OCI-LY1 (cell line): ENCODE data around the gene KAT5.

Experiments used
- EZH2 ChIP-seq: fragments of 200-600 bp; sonication (generic), shearing (Covaris generic); IDR thresholded peaks from 2 replicates; pipeline ENCODE4 v1.8.0; 2017; ENCODE audit warnings: borderline replicate concordance, mixed run types, mild to moderate bottlenecking, antibody characterized with exemption, low read length, moderate library complexity, mixed read lengths
- TF ChIP-seq, protein P1 (sequence below): fragments of 200-600 bp; sonication (generic), shearing (Covaris generic); IDR thresholded peaks from 2 replicates; pipeline ENCODE4 v1.5.1; 2017; ENCODE audit warnings: mild to moderate bottlenecking, antibody characterized with exemption, low read length, moderate library complexity, mixed read lengths

DNA sequence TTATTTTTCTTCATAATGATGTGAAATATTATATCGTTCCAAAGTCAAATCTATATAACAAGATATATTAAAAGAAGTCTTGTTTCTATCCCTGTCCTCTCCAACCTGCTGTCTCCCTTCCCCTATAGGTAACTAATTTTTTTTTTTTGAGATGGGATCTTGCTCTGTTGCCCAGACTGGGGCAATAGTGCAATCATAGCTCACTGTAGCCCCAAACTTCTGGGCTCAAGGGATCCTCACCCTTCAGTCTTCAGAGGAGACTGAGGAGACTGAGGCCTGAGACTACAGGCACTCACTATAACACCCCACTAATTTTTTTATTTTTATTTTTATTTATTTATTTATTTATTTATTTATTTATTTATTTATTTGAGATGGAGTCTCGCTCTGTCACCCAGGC is 39.1 kb upstream of the KAT5 start:
- TF ChIP-seq, protein P1, sequence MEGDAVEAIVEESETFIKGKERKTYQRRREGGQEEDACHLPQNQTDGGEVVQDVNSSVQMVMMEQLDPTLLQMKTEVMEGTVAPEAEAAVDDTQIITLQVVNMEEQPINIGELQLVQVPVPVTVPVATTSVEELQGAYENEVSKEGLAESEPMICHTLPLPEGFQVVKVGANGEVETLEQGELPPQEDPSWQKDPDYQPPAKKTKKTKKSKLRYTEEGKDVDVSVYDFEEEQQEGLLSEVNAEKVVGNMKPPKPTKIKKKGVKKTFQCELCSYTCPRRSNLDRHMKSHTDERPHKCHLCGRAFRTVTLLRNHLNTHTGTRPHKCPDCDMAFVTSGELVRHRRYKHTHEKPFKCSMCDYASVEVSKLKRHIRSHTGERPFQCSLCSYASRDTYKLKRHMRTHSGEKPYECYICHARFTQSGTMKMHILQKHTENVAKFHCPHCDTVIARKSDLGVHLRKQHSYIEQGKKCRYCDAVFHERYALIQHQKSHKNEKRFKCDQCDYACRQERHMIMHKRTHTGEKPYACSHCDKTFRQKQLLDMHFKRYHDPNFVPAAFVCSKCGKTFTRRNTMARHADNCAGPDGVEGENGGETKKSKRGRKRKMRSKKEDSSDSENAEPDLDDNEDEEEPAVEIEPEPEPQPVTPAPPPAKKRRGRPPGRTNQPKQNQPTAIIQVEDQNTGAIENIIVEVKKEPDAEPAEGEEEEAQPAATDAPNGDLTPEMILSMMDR: no peak
- TF ChIP-seq EZH2: no peak
